ENCODE measurements around the gene ABCA2. TPM values are rescaled to one million over a fixed set of nuclear protein-coding genes. Genes with fewer than 3 reads are reported as not detected.

The ABCA2 gene
- total RNA-seq, 4 donors from 2014 or later, result 13.5 to 58.6 (median 19.3) TPM

- no peak for TF ChIP-seq CTCF (IDR thresholded peaks at IDR 0.05; ENCODE audit: low read depth)
Observed at GRCh38 chr9:136963751-136964150, 64.3 kb downstream of the ABCA2 start.

GRCh38 chr9:136963341-136963740 is 64.7 kb downstream of the ABCA2 start:
- TF ChIP-seq CTCF (IDR thresholded peaks at IDR 0.05; ENCODE audit: low read depth), result no peak

GRCh38 chr9:136962701-136963248 is 65.3 kb downstream of the ABCA2 start:
- no peak for TF ChIP-seq CTCF (IDR thresholded peaks at IDR 0.05; ENCODE audit: low read depth)

DNA sequence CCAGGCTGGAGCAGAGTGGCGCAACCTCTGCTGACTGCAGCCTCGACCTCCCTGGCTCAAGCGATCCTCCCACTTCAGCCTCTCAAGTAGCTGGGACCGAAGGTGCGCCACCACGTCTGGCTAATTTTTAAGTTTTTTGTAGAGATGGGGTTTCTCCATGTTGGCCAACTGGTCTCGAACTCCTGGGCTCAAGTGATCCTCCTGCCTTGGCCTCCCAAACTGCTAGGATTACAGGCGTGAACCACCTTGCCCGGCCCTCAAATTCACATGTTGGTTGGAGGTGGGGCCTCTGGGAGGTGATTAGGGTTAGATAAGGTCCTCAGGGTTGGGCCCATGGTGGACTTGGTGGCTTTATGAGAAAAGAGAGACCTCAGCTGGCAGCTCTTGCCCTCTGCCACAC is 65.9 kb downstream of the ABCA2 start:
- TF ChIP-seq CTCF (IDR thresholded peaks at IDR 0.05; ENCODE audit: low read depth), result no peak

GRCh38 chr9:136961279-136962065 is 66.6 kb downstream of the ABCA2 start:
- no peak for TF ChIP-seq CTCF (IDR thresholded peaks at IDR 0.05; ENCODE audit: low read depth)

GRCh38 chr9:136960938-136961275 is 67.1 kb downstream of the ABCA2 start:
- TF ChIP-seq CTCF (IDR thresholded peaks at IDR 0.05; ENCODE audit: low read depth), result no peak

DNA sequence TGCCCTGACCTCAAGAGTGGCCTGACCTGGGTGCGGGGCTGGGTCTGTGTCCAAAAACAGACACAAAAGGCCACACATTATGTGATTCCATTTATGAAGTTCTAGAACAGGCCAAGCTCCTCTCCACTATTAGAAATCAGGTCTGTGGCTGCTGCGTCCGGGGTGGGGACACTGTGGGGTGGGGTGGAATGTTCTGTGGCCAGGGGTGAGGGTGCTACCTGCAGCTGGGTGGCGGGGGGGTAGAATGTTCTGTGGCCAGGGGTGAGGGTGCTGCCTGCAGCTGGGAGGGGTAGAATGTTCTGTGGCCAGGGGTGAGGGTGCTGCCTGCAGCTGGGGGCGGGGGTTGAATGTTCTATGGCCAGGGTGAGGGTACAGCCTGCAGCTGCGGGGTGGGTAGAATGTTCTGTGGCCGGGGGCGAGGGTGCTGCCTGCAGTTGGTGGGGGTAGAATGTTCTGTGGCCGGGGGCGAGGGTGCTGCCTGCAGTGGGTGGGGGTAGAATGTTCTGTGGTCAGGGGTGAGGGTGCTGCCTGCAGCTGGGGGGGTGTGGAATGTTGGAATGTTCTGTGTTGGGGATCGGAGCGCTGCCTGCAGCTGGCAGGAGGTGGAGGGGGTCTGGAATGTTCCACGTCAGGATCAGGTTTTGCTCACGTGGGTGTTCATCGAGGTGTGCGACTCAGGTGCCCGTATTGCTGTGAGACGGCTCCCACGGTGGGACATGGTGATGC is 67.7 kb downstream of the ABCA2 start:
- TF ChIP-seq CTCF (IDR thresholded peaks at IDR 0.05; ENCODE audit: low read depth), result no peak
